Retinal pigment epithelial cell (primary cell): ENCODE results near the gene FAM20C.

ENCODE experiments used
- DNase-seq: peaks from one replicate; pipeline ENCODE4 v3.0.0-alpha.2; 2010; ENCODE audit warnings: low read depth
- H3K4me3 ChIP-seq: 2 replicates; pipeline ENCODE4 v1.5.1; 2011; ENCODE audit warnings: mild to moderate bottlenecking, low read length, control low read depth, moderate library complexity
- TF ChIP-seq, protein P1 (sequence below): conservative IDR thresholded peaks from 2 replicates; pipeline ENCODE4 v1.5.1; 2011; ENCODE audit warnings: low read depth, low read length, control low read depth, inconsistent platforms

The FAM20C gene

GRCh38 chr7:183496-184292 lies 8.7 kb upstream of the FAM20C start:
- H3K4me3 ChIP-seq: no peak overlapping the region
- no peak for DNase-seq
- TF ChIP-seq, protein P1, sequence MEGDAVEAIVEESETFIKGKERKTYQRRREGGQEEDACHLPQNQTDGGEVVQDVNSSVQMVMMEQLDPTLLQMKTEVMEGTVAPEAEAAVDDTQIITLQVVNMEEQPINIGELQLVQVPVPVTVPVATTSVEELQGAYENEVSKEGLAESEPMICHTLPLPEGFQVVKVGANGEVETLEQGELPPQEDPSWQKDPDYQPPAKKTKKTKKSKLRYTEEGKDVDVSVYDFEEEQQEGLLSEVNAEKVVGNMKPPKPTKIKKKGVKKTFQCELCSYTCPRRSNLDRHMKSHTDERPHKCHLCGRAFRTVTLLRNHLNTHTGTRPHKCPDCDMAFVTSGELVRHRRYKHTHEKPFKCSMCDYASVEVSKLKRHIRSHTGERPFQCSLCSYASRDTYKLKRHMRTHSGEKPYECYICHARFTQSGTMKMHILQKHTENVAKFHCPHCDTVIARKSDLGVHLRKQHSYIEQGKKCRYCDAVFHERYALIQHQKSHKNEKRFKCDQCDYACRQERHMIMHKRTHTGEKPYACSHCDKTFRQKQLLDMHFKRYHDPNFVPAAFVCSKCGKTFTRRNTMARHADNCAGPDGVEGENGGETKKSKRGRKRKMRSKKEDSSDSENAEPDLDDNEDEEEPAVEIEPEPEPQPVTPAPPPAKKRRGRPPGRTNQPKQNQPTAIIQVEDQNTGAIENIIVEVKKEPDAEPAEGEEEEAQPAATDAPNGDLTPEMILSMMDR: no peak

- DNase-seq: no peak
- TF ChIP-seq, protein P1: no peak
- no peak overlapping the region for H3K4me3 ChIP-seq
These were observed 7.8 kb upstream of the FAM20C start for GRCh38 chr7:184294-185264.

DNA sequence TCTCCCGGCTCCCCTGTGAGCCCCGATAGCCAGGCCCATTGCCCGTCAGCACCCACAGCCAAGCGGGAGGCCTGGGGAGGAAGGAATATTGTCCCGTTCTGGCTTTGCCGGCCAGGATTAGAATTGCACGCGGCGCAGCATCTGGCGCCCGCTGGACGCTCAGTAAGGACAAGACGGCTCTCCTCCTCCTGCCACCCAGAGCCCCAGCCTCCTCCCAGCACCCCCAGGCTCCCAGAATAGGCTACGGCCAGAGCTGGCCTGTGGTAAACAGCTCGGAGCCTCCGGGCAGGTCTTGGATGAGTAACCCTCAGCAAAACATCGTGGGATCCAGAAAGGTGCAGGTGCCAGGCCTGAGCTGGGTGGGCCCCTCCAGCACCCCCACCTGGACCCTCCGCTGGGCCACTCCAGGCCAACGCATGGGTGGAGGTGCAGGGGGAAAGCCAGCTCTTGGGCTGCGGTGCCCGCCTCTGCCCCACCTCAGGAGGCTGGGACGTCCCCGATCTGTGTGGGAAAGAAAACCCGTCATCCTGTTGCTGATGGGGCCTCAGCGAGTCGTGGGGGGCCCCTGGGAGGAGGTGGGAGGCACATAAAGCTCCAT lies 5.8 kb upstream of the FAM20C start:
- TF ChIP-seq, protein P1: no peak

DNA sequence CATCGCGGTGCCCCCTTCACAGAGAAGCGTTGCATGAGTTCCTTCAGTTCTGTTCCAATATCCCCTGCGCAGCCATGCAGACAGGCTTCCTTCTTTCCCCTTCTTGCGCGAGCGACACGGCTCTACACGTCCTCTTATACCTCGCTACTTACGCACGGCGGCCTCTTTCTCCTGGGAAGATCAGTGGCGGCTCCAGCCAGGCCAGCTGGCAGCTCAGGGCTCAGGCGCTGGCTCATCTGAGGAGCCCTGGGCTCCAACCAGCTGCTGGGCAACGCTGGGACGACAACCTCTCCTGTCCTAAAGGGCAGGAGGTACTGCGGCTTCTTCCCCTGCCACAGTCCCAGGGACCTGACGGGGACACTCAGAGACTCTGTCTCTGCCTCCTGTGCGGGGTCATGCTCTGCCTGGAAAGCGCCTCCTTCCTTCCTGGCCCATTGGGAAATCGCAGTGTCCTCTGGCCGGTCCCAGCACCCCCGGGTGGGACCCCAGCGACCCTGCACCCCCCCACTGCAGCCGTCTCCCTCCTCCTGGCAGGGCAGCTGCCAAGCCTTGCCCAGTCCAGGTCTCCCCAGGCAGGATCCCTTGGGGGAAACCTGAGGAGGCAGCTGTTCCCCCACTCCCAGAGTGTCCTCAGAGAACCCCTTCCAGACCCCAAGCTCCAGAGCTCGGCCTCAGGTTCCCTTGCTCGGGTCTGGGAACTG lies 5.0 kb upstream of the FAM20C start:
- no peak for DNase-seq
- TF ChIP-seq, protein P1: no peak
- no peak overlapping the region for H3K4me3 ChIP-seq

More for the DNA sequence above, 5.8 kb upstream of the FAM20C start:
- DNase-seq: no peak
- H3K4me3 ChIP-seq: no peak overlapping the region

DNA sequence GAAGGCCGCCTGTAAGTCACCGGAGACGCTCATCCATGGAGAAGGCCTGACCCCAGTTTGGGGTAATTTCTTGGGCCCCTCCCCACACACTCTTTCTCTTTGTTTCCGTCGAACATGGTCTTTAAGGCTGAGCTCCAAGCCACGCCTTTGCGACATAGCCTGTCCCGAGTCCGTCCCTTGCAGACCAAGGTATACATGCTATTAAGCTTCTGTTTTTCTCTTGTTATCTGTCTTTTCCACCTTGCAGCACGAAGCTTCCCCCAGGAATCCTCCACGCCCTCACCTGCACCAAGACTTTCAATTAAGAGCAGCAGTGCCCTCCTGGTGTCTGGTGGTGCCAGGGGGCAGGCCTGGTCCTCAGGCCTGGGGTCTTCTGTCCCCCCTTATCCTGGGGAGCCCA lies 4.2 kb upstream of the FAM20C start:
- H3K4me3 ChIP-seq: no peak overlapping the region
- TF ChIP-seq, protein P1: no peak
- DNase-seq: no peak

- DNase-seq: no peak
- H3K4me3 ChIP-seq: no peak overlapping the region
- TF ChIP-seq, protein P1: no peak
These were observed 3.5 kb upstream of the FAM20C start for GRCh38 chr7:188727-189500.
